HCT116 (cell line): ENCODE data around the gene PIGO.

ENCODE experiments used
- CEBPB ChIP-seq: IDR thresholded peaks from 2 replicates; pipeline ENCODE4 v1.6.1; 2012; ENCODE audit warnings: low read depth
- EGR1 ChIP-seq: IDR thresholded peaks from 2 replicates; pipeline ENCODE4 v1.6.1; 2012; ENCODE audit warnings: low read depth
- EZH2 ChIP-seq: fragments of 200-600 bp; sonication (generic); IDR thresholded peaks from 2 replicates; pipeline ENCODE4 v1.6.1; 2017; ENCODE audit warnings: antibody characterized with exemption, mixed run types
- EZH2phosphoT487 ChIP-seq: fragments of 200-600 bp; IDR thresholded peaks from 2 replicates; pipeline ENCODE4 v1.6.1; 2018; ENCODE audit warnings: antibody characterized with exemption, borderline replicate concordance
- POLR2A ChIP-seq: IDR thresholded peaks from 2 replicates; pipeline ENCODE4 v1.7.0; 2011; ENCODE audit warnings: borderline replicate concordance; ENCODE audit not compliant: insufficient read depth, insufficient read length; ENCODE audit errors: extremely low read depth
- POLR2AphosphoS5 ChIP-seq: IDR thresholded peaks from 2 replicates; pipeline ENCODE4 v1.6.1; 2011; ENCODE audit warnings: mild to moderate bottlenecking, low read depth, low read length, moderate library complexity
- RAD21 ChIP-seq: IDR thresholded peaks from 2 replicates; pipeline ENCODE4 v1.6.1; 2012; ENCODE audit warnings: low read depth, mild to moderate bottlenecking
- YY1 ChIP-seq: IDR thresholded peaks from 2 replicates; pipeline ENCODE4 v1.6.1; 2011; ENCODE audit warnings: low read length, low read depth, moderate library complexity, mild to moderate bottlenecking; ENCODE audit not compliant: insufficient replicate concordance; ENCODE audit errors: extremely low read depth
- ZNF274 ChIP-seq: fragments of 200-500 bp; sonication (Bioruptor generic); IDR thresholded peaks from 2 replicates; pipeline ENCODE4 v1.6.1; 2014; ENCODE audit warnings: mild to moderate bottlenecking, low read depth, low read length, inconsistent platforms
- TF ChIP-seq, protein P1 (sequence below), 3 experiments: fragments of 200-600 bp in 1 of 3; sonication (generic) in 1 of 3; IDR thresholded peaks in 2 of 3; conservative IDR thresholded peaks in 1 of 3; 2 replicates each; pipeline ENCODE4 v1.5.1; 2012 to 2017; ENCODE audit warnings: low read depth in 2 of 3, low read length in 2 of 3, antibody characterized with exemption in 1 of 3, borderline replicate concordance in 1 of 3, control low read depth in 1 of 3, mild to moderate bottlenecking in 1 of 3, mixed read lengths in 1 of 3, mixed run types in 1 of 3, moderate library complexity in 1 of 3; ENCODE audit not compliant: insufficient read depth in 1 of 3
- TF ChIP-seq, protein P2 (sequence below): IDR thresholded peaks from 2 replicates; pipeline ENCODE4 v1.6.1; 2012; ENCODE audit warnings: low read depth
- TF ChIP-seq, protein P3 (sequence below): IDR thresholded peaks from 2 replicates; pipeline ENCODE4 v1.6.1; 2012

DNA sequence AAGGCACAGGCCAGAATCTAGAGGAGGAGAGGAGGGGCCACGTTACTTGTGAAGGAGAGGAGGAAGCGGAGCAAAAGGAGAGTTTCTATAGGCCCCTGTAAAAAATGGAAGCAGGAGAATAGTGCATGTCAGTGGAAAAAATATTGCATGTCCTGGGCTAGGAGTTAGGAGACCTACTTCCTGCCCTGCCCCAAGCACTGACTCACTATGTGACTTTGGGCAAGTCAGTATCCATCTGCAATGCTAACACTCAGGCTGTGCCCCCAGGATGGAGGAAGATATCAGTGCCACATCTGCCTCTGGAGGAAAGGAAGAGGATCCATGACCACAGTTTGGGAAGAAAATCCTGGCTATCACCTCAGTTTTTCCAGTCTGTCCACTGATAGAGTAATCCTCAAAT is 7.0 kb downstream of the PIGO start:
- TF ChIP-seq, protein P1, sequence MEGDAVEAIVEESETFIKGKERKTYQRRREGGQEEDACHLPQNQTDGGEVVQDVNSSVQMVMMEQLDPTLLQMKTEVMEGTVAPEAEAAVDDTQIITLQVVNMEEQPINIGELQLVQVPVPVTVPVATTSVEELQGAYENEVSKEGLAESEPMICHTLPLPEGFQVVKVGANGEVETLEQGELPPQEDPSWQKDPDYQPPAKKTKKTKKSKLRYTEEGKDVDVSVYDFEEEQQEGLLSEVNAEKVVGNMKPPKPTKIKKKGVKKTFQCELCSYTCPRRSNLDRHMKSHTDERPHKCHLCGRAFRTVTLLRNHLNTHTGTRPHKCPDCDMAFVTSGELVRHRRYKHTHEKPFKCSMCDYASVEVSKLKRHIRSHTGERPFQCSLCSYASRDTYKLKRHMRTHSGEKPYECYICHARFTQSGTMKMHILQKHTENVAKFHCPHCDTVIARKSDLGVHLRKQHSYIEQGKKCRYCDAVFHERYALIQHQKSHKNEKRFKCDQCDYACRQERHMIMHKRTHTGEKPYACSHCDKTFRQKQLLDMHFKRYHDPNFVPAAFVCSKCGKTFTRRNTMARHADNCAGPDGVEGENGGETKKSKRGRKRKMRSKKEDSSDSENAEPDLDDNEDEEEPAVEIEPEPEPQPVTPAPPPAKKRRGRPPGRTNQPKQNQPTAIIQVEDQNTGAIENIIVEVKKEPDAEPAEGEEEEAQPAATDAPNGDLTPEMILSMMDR (IDR thresholded peaks at IDR 0.05 in 2 of 3, conservative IDR thresholded peaks at IDR 0.05 in 1 of 3; ENCODE audit: borderline replicate concordance in 1 of 3, insufficient read depth in 1 of 3, low read depth in 2 of 3, low read length in 2 of 3) = no peak
- TF ChIP-seq, protein P2, sequence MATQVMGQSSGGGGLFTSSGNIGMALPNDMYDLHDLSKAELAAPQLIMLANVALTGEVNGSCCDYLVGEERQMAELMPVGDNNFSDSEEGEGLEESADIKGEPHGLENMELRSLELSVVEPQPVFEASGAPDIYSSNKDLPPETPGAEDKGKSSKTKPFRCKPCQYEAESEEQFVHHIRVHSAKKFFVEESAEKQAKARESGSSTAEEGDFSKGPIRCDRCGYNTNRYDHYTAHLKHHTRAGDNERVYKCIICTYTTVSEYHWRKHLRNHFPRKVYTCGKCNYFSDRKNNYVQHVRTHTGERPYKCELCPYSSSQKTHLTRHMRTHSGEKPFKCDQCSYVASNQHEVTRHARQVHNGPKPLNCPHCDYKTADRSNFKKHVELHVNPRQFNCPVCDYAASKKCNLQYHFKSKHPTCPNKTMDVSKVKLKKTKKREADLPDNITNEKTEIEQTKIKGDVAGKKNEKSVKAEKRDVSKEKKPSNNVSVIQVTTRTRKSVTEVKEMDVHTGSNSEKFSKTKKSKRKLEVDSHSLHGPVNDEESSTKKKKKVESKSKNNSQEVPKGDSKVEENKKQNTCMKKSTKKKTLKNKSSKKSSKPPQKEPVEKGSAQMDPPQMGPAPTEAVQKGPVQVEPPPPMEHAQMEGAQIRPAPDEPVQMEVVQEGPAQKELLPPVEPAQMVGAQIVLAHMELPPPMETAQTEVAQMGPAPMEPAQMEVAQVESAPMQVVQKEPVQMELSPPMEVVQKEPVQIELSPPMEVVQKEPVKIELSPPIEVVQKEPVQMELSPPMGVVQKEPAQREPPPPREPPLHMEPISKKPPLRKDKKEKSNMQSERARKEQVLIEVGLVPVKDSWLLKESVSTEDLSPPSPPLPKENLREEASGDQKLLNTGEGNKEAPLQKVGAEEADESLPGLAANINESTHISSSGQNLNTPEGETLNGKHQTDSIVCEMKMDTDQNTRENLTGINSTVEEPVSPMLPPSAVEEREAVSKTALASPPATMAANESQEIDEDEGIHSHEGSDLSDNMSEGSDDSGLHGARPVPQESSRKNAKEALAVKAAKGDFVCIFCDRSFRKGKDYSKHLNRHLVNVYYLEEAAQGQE = no peak
- TF ChIP-seq EZH2 (no peak), CEBPB (no peak), RAD21 (no peak), POLR2AphosphoS5 (no peak), EGR1 (no peak), YY1 (no peak), EZH2phosphoT487 (no peak), ZNF274 (no peak), POLR2A (no peak)
- TF ChIP-seq, protein P3, sequence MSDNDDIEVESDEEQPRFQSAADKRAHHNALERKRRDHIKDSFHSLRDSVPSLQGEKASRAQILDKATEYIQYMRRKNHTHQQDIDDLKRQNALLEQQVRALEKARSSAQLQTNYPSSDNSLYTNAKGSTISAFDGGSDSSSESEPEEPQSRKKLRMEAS = no peak
